HCT116 (cell line): ENCODE measurements around the gene ADH6. TPM values are rescaled to one million over a fixed set of nuclear protein-coding genes. Genes with fewer than 3 reads are reported as not detected.

Source experiments
- ATAC-seq: fragments of 200-7000 bp; cut with Tn5 transposase; 2 replicates; pipeline ENCODE4 v1.9.1; 2020; ENCODE audit warnings: mild to moderate bottlenecking, moderate library complexity
- BruUV-seq: library from RNA; stranded (reverse); fragments of 400-500 nt; replicated peaks from 2 replicates; lab custom pipeline; 2021; lab: Mats Ljungman, UMichigan
- CTCF ChIA-PET: fragments of 300-600 bp; sonication (Branson Sonifier 250); formaldehyde crosslinking; loops from one replicate; lab custom pipeline; 2021; ENCODE audit warnings: antibody characterized with exemption; lab: Charles Lee
- POLR2A ChIA-PET: fragments of 300-600, 350-600 bp; sonication (Branson Sonifier 250); formaldehyde crosslinking; loops from one replicate; lab custom pipeline; 2021; ENCODE audit warnings: antibody characterized with exemption; lab: Charles Lee
- RAD21 ChIA-PET, 2 experiments: fragments of 300-600 bp; sonication (Branson Sonifier 250); formaldehyde crosslinking; loops; one replicate each; lab custom pipeline; 2023; ENCODE audit warnings: low total read pairs in 2 of 2; ENCODE audit not compliant: uncharacterized antibody in 2 of 2, unreplicated experiment in 2 of 2, low non-redundant PET in 1 of 2; lab: Charles Lee
- DNase-seq: peaks from one replicate; pipeline ENCODE4 v3.0.0-alpha.2; 2010; ENCODE audit warnings: low read depth, low spot score
- H2AFZ ChIP-seq: fragments of 200-600 bp; shearing (Covaris generic), sonication (generic); 2 replicates; pipeline ENCODE4 v1.6.1; 2017; ENCODE audit warnings: low read depth, mixed run types, mixed read lengths, antibody characterized with exemption, low read length; ENCODE audit not compliant: poor library complexity, severe bottlenecking
- H3K27ac ChIP-seq: 2 replicates; pipeline ENCODE4 v1.5.1; 2012; ENCODE audit warnings: low read depth, low read length
- H3K27me3 ChIP-seq: fragments of 200-600 bp; sonication (generic); 2 replicates; pipeline ENCODE4 v1.6.1; 2016; ENCODE audit warnings: mixed run types, low read length, mixed read lengths; ENCODE audit not compliant: insufficient read depth
- H3K36me3 ChIP-seq, 2 experiments: fragments of 200-500 bp in 1 of 2; fragments of 200-600 bp in 1 of 2; sonication (Bioruptor generic) in 1 of 2; sonication (generic) in 1 of 2; 2 replicates each; pipeline versions ENCODE4 v1.5.1 to v1.6.1; 2014 to 2016; ENCODE audit warnings: low read length in 2 of 2, inconsistent platforms in 1 of 2, mixed read lengths in 1 of 2, mixed run types in 1 of 2; ENCODE audit not compliant: insufficient read depth in 2 of 2, control insufficient read depth in 1 of 2
- H3K4me1 ChIP-seq, 2 experiments: fragments of 200-600 bp in 1 of 2; sonication (generic) in 1 of 2; 2 replicates each; pipeline versions ENCODE4 v1.5.1 to v1.6.1; 2012 to 2017; ENCODE audit warnings: low read length in 2 of 2, inconsistent platforms in 1 of 2, mild to moderate bottlenecking in 1 of 2, mixed read lengths in 1 of 2, mixed run types in 1 of 2, moderate library complexity in 1 of 2; ENCODE audit not compliant: insufficient read depth in 2 of 2, control insufficient read depth in 1 of 2
- H3K4me2 ChIP-seq: fragments of 200-600 bp; sonication (generic); 2 replicates; pipeline ENCODE4 v1.6.1; 2017; ENCODE audit warnings: mixed run types, low read length, mixed read lengths
- H3K4me3 ChIP-seq, 2 experiments: fragments of 200-600 bp in 1 of 2; sonication (generic) in 1 of 2; replicated peaks in 1 of 2; 2 replicates each; pipeline ENCODE4 v1.5.1; 2011 to 2016; ENCODE audit warnings: low read length in 2 of 2, control low read depth in 1 of 2, low read depth in 1 of 2, mild to moderate bottlenecking in 1 of 2, mixed read lengths in 1 of 2, mixed run types in 1 of 2
- H3K79me2 ChIP-seq: fragments of 200-600 bp; sonication (generic); 2 replicates; pipeline ENCODE4 v1.6.1; 2017; ENCODE audit warnings: mild to moderate bottlenecking, mixed run types, low read length, moderate library complexity, mixed read lengths; ENCODE audit not compliant: insufficient read depth
- H3K9ac ChIP-seq: fragments of 200-600 bp; sonication (generic); 2 replicates; pipeline ENCODE4 v1.6.1; 2016; ENCODE audit warnings: low read length, mixed read lengths
- H3K9me2 ChIP-seq: fragments of 200-600 bp; sonication (generic), shearing (Covaris generic); 2 replicates; pipeline ENCODE4 v1.6.1; 2017; ENCODE audit warnings: mixed run types, mild to moderate bottlenecking, moderate library complexity; ENCODE audit not compliant: insufficient read depth
- H3K9me3 ChIP-seq, 2 experiments: fragments of 200-500 bp in 1 of 2; fragments of 200-600 bp in 1 of 2; sonication (Bioruptor generic) in 1 of 2; sonication (generic) in 1 of 2; 2 replicates each; pipeline ENCODE4 v1.6.1; 2014 to 2017; ENCODE audit warnings: low read length in 2 of 2, mixed read lengths in 2 of 2, inconsistent platforms in 1 of 2, low read depth in 1 of 2, mild to moderate bottlenecking in 1 of 2, mixed run types in 1 of 2, moderate library complexity in 1 of 2; ENCODE audit not compliant: control insufficient read depth in 1 of 2, insufficient read depth in 1 of 2
- H4K20me1 ChIP-seq: fragments of 200-600 bp; sonication (generic), shearing (Covaris generic); 2 replicates; pipeline ENCODE4 v1.6.1; 2017; ENCODE audit warnings: mixed run types, mild to moderate bottlenecking, moderate library complexity; ENCODE audit not compliant: insufficient read depth
- CEBPB ChIP-seq: IDR thresholded peaks from 2 replicates; pipeline ENCODE4 v1.6.1; 2012; ENCODE audit warnings: low read depth
- ELF1 ChIP-seq: IDR thresholded peaks from 2 replicates; pipeline ENCODE4 v1.6.1; 2012; ENCODE audit warnings: low read depth, borderline replicate concordance
- EZH2 ChIP-seq: fragments of 200-600 bp; sonication (generic); IDR thresholded peaks from 2 replicates; pipeline ENCODE4 v1.6.1; 2017; ENCODE audit warnings: antibody characterized with exemption, mixed run types
- POLR2A ChIP-seq: IDR thresholded peaks from 2 replicates; pipeline ENCODE4 v1.7.0; 2011; ENCODE audit warnings: borderline replicate concordance; ENCODE audit not compliant: insufficient read depth, insufficient read length; ENCODE audit errors: extremely low read depth
- SIN3A ChIP-seq: IDR thresholded peaks from 2 replicates; pipeline ENCODE4 v1.6.1; 2012; ENCODE audit warnings: low read depth
- intact Hi-C: fragments of 100-400 bp; cut with micrococcal nuclease; formaldehyde crosslinking; loops from 2 replicates; pipeline ENCODE4 v1.10.0; 2022
- total RNA-seq: library from RNA; stranded (reverse); gene quantifications from one replicate; pipeline ENCODE4 v1.2.1, GENCODE V29; 2021; ENCODE audit not compliant: unreplicated experiment
- TF ChIP-seq, protein P1 (sequence below): IDR thresholded peaks from 2 replicates; pipeline ENCODE4 v1.6.1; 2011; ENCODE audit warnings: mild to moderate bottlenecking, low read length, moderate library complexity; ENCODE audit not compliant: insufficient replicate concordance; ENCODE audit errors: extremely low read depth
- TF ChIP-seq, protein P2 (sequence below), 3 experiments: fragments of 200-600 bp in 1 of 3; sonication (generic) in 1 of 3; IDR thresholded peaks in 2 of 3; conservative IDR thresholded peaks in 1 of 3; 2 replicates each; pipeline ENCODE4 v1.5.1; 2012 to 2017; ENCODE audit warnings: low read depth in 2 of 3, low read length in 2 of 3, antibody characterized with exemption in 1 of 3, borderline replicate concordance in 1 of 3, control low read depth in 1 of 3, mild to moderate bottlenecking in 1 of 3, mixed read lengths in 1 of 3, mixed run types in 1 of 3, moderate library complexity in 1 of 3; ENCODE audit not compliant: insufficient read depth in 1 of 3

The ADH6 gene
- total RNA-seq, 1 experiment from 2014 or later: not detected

DNA sequence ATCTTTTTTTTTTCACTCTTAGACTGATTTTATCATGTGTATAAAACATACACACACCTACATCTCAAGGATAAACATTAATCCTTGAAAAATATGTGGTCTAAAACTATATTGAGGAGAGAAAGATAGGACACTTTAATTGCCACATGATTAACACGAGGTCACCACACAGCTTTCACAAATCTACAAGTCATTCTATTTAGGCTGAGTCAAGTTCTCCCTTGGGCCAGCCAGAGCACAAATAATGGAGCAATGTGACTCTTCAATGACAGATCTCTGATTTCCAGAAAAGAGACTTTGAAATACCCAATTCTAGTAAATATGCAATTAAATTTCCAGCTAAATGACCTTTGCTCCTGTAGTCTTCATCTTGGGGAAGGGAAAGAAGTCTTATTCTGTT lies 62.1 kb downstream of the ADH6 start:
- no peak for ATAC-seq
- BruUV-seq: no TSS peak
- CTCF ChIA-PET: no interaction called here
- H3K4me1 ChIP-seq: no peaks in the 10 kb centered on the region
- no peak for DNase-seq
- H3K9me2 ChIP-seq: no peaks in the 10 kb centered on the region
- POLR2A ChIA-PET: no interaction called here
- no peak overlapping the region for H3K9ac ChIP-seq
- no peak overlapping the region for H2AFZ ChIP-seq
- no peaks in the 10 kb centered on the region for H3K36me3 ChIP-seq
- no peak overlapping the region for H3K4me2 ChIP-seq
- no peaks in the 10 kb centered on the region for H3K79me2 ChIP-seq
- no peak overlapping the region for H3K27ac ChIP-seq
- H3K4me3 ChIP-seq: no peak overlapping the region
- H4K20me1 ChIP-seq: no peaks in the 10 kb centered on the region
- no peaks in the 10 kb centered on the region for H3K9me3 ChIP-seq
- no peaks in the 10 kb centered on the region for H3K27me3 ChIP-seq
- no peak for TF ChIP-seq EZH2
- TF ChIP-seq CEBPB: no peak
- TF ChIP-seq ELF1: no peak
- no peak for TF ChIP-seq SIN3A
- TF ChIP-seq POLR2A: no peak
- TF ChIP-seq, protein P1, sequence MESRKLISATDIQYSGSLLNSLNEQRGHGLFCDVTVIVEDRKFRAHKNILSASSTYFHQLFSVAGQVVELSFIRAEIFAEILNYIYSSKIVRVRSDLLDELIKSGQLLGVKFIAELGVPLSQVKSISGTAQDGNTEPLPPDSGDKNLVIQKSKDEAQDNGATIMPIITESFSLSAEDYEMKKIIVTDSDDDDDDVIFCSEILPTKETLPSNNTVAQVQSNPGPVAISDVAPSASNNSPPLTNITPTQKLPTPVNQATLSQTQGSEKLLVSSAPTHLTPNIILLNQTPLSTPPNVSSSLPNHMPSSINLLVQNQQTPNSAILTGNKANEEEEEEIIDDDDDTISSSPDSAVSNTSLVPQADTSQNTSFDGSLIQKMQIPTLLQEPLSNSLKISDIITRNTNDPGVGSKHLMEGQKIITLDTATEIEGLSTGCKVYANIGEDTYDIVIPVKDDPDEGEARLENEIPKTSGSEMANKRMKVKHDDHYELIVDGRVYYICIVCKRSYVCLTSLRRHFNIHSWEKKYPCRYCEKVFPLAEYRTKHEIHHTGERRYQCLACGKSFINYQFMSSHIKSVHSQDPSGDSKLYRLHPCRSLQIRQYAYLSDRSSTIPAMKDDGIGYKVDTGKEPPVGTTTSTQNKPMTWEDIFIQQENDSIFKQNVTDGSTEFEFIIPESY: no peak
- TF ChIP-seq, protein P2, sequence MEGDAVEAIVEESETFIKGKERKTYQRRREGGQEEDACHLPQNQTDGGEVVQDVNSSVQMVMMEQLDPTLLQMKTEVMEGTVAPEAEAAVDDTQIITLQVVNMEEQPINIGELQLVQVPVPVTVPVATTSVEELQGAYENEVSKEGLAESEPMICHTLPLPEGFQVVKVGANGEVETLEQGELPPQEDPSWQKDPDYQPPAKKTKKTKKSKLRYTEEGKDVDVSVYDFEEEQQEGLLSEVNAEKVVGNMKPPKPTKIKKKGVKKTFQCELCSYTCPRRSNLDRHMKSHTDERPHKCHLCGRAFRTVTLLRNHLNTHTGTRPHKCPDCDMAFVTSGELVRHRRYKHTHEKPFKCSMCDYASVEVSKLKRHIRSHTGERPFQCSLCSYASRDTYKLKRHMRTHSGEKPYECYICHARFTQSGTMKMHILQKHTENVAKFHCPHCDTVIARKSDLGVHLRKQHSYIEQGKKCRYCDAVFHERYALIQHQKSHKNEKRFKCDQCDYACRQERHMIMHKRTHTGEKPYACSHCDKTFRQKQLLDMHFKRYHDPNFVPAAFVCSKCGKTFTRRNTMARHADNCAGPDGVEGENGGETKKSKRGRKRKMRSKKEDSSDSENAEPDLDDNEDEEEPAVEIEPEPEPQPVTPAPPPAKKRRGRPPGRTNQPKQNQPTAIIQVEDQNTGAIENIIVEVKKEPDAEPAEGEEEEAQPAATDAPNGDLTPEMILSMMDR (IDR thresholded peaks at IDR 0.05 in 2 of 3, conservative IDR thresholded peaks at IDR 0.05 in 1 of 3; ENCODE audit: borderline replicate concordance in 1 of 3, insufficient read depth in 1 of 3, low read depth in 2 of 3, low read length in 2 of 3): no peak
- TF ChIP-seq, all 23 proteins: peak for 0
- intact Hi-C loops: no loop called here
- RAD21 ChIA-PET: no interaction called here
